ENCODE measurements around the gene NEO1. TPM values are rescaled to one million over a fixed set of nuclear protein-coding genes. Genes with fewer than 3 reads are reported as not detected.

Gene NEO1
- total RNA-seq, 1 donor from 2014 or later = 2.3 TPM

DNA sequence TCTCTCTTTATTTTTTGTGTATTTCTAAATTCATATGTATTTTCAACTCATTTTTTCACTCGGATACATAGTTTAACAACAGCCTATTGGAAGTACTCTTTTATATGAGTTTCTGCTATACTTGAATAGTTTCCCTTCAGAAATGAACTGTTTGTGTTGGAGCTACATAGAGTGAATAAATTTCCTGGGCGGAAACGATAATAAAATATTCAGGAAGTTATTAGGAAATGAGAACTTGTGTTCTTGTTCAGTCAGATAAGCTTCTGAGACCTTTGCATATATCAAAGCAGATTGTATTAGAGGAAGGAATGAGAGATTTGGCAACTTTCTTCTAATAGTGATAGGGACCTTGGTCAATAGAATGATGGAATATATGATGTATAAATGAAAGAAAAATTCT, 27.3 kb downstream of the NEO1 start:
- intact Hi-C loops (cut with micrococcal nuclease) = no loop called here
- DNase-seq (no peak), ATAC-seq (ENCODE audit: low read depth) (no peak)
- CTCF ChIA-PET = interaction anchor here (1.9 kb wide), 1 partner anchor 357 kb away, joined by 8 read pairs; no protein-coding TSS in a partner anchor
- H3K27ac Mint-ChIP-seq = no peak overlapping the region
- no peak overlapping the region for H3K4me3 Mint-ChIP-seq
- H3K27me3 Mint-ChIP-seq = peaks cover 5% of the 10 kb centered on the region
- POLR2A ChIA-PET = no interaction called here
- H3K4me1 Mint-ChIP-seq = no peaks in the 10 kb centered on the region
- no peaks in the 10 kb centered on the region for H3K9me3 Mint-ChIP-seq
- H3K36me3 Mint-ChIP-seq (ENCODE audit: low read depth) = no peaks in the 10 kb centered on the region
- TF ChIP-seq, protein P1, sequence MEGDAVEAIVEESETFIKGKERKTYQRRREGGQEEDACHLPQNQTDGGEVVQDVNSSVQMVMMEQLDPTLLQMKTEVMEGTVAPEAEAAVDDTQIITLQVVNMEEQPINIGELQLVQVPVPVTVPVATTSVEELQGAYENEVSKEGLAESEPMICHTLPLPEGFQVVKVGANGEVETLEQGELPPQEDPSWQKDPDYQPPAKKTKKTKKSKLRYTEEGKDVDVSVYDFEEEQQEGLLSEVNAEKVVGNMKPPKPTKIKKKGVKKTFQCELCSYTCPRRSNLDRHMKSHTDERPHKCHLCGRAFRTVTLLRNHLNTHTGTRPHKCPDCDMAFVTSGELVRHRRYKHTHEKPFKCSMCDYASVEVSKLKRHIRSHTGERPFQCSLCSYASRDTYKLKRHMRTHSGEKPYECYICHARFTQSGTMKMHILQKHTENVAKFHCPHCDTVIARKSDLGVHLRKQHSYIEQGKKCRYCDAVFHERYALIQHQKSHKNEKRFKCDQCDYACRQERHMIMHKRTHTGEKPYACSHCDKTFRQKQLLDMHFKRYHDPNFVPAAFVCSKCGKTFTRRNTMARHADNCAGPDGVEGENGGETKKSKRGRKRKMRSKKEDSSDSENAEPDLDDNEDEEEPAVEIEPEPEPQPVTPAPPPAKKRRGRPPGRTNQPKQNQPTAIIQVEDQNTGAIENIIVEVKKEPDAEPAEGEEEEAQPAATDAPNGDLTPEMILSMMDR (IDR thresholded peaks at IDR 0.05) = no peak

DNA sequence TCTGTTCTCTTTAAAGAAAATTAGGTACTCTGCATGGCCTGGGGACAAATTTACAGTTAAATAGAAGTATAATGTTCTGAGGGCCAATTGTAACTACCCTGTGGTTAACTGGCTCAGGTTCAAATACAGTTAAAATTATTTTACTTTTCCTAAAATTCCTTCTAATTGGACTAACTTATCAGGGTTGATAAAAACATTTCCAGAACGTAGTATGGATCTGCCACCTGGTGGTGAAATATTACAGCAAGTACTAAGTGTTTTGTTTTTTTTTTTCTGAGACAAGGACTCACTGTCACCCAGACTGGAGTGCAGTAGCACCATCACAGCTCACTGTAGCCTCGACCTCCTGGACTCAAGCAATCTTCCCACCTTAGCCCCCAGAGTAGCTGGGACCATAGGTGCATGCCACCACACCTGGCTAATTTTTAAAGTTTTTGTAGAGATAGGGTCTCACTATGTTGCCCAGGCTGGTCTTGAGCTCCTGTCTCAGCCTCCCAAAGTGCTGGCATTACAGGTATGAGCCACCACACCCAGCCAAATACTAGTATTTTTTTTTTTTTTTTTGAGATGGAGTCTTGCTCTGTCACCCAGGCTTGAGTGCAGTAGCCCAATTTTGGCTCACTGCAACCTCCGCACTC, 29.2 kb downstream of the NEO1 start:
- CTCF ChIA-PET = interaction anchor here (1.1 to 2.4 kb wide), 5 partner anchors 52 to 483 kb away, joined by 3 to 21 read pairs (median 3); no protein-coding TSS in a partner anchor
- no peak overlapping the region for H3K4me3 Mint-ChIP-seq
- H3K27ac Mint-ChIP-seq = no peak overlapping the region
- TF ChIP-seq, protein P1 (IDR thresholded peaks at IDR 0.05) = no peak
- H3K9me3 Mint-ChIP-seq = no peaks in the 10 kb centered on the region
- intact Hi-C loops (cut with micrococcal nuclease) = loop anchor here (1.0 to 10.0 kb wide), 4 partner anchors 284 to 767 kb away; no protein-coding TSS in a partner anchor
- ATAC-seq (ENCODE audit: low read depth) = no peak
- peaks cover 5% of the 10 kb centered on the region for H3K27me3 Mint-ChIP-seq
- POLR2A ChIA-PET = interaction anchor here (0.6 to 0.7 kb wide), 2 partner anchors 306 to 361 kb away, joined by 3 read pairs; no protein-coding TSS in a partner anchor
- no peaks in the 10 kb centered on the region for H3K36me3 Mint-ChIP-seq (ENCODE audit: low read depth)
- no peaks in the 10 kb centered on the region for H3K4me1 Mint-ChIP-seq
- no peak for DNase-seq

DNA sequence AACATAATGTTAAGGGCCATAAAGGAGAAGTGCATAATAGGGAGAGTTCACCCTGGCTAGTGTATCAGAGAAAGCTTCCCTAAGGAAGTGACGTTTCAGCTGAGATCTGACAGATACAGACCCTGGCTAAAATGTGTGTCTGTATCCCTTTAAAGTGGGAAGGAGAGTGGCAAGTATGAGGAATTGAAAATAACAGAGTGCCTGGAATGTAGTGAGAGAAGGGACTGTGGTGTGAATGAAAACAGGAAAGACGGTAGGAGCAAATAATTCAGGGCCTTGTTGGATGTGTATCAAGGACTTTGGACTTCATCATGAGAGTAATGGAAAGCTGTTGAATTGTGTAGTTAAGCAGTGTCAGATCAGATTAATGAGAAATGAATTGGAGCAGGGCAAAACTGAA, 30.5 kb downstream of the NEO1 start:
- H3K27me3 Mint-ChIP-seq = peaks cover 11% of the 10 kb centered on the region
- TF ChIP-seq, protein P1 (IDR thresholded peaks at IDR 0.05) = no peak
- no peak overlapping the region for H3K27ac Mint-ChIP-seq
- no peak overlapping the region for H3K4me3 Mint-ChIP-seq
- POLR2A ChIA-PET = no interaction called here
- DNase-seq (no peak), ATAC-seq (ENCODE audit: low read depth) (no peak)
- intact Hi-C loops (cut with micrococcal nuclease) = loop anchor here (10.0 kb wide), 1 partner anchor 768 kb away; no protein-coding TSS in a partner anchor
- H3K36me3 Mint-ChIP-seq (ENCODE audit: low read depth) = no peaks in the 10 kb centered on the region
- H3K9me3 Mint-ChIP-seq = no peaks in the 10 kb centered on the region
- CTCF ChIA-PET = interaction anchor here (0.5 to 2.4 kb wide), 5 partner anchors 285 to 484 kb away, joined by 3 to 21 read pairs (median 5); no protein-coding TSS in a partner anchor
- no peaks in the 10 kb centered on the region for H3K4me1 Mint-ChIP-seq

DNA sequence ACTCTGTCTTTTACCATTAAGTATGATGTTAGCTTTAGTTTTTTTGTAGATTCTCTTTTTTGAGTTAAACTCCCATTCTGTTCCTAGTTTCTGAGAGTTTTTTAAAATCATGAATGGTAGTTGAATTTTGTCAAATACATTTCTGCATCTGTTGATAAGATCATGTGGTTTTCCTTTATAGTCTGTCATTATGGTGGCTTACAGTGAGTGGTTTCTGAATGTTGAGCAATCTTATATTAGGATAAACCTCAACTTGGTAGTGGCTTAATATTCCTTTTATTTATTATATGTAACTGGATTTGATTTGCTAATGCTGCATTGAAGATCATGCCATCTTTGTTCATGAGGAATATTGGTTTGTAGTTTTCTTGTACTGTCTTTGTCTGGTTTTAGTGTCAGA, 34.8 kb downstream of the NEO1 start:
- no peak for DNase-seq
- ChIA-PET CTCF (interaction anchor here (0.7 kb wide), 1 partner anchor 21 kb away, joined by 3 read pairs; no protein-coding TSS in a partner anchor), POLR2A (no interaction called here)
- no peak overlapping the region for H3K4me3 Mint-ChIP-seq
- TF ChIP-seq, protein P1 (IDR thresholded peaks at IDR 0.05) = no peak
- H3K9me3 Mint-ChIP-seq = no peaks in the 10 kb centered on the region
- H3K27ac Mint-ChIP-seq = no peak overlapping the region
- H3K36me3 Mint-ChIP-seq (ENCODE audit: low read depth) = no peaks in the 10 kb centered on the region
- intact Hi-C loops (cut with micrococcal nuclease) = loop anchor here (10.0 kb wide), 1 partner anchor 772 kb away; no protein-coding TSS in a partner anchor
- no peak for ATAC-seq (ENCODE audit: low read depth)
- peaks cover 14% of the 10 kb centered on the region for H3K27me3 Mint-ChIP-seq
- no peaks in the 10 kb centered on the region for H3K4me1 Mint-ChIP-seq

DNA sequence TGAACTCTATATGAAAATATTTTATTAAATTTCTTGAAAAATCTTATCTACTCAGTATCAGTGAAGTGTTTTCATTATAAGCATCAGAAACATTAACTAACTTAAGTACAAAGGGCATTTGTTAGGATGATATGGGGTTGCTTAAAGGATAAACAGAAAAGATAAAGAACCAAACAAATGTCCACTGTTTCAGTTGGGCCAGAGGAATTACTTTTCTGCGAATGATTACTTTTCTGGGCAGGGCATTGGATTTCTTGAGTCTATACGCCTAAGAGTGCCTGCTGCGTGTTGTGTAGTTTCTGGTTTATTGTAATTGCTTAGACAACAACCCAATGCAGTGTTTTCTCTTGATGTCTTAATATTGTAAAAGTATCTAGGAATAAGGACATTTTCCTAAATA, 52.8 kb downstream of the NEO1 start:
- no peak overlapping the region for H3K27ac Mint-ChIP-seq
- intact Hi-C loops (cut with micrococcal nuclease) = no loop called here
- TF ChIP-seq, protein P1 (IDR thresholded peaks at IDR 0.05) = no peak
- no peaks in the 10 kb centered on the region for H3K36me3 Mint-ChIP-seq (ENCODE audit: low read depth)
- ATAC-seq (ENCODE audit: low read depth) (no peak), DNase-seq (no peak)
- CTCF ChIA-PET = no interaction called here
- no peaks in the 10 kb centered on the region for H3K4me1 Mint-ChIP-seq
- H3K4me3 Mint-ChIP-seq = no peak overlapping the region
- no peaks in the 10 kb centered on the region for H3K9me3 Mint-ChIP-seq
- POLR2A ChIA-PET = no interaction called here
- peaks cover 6% of the 10 kb centered on the region for H3K27me3 Mint-ChIP-seq

Data from activated B cell treated with CpG ODN at 0.5 μM for 24 hours (primary cell).